Astrocyte (in vitro differentiated cells and primary cell): ENCODE measurements around the gene SEC22B. TPM values are rescaled to one million over a fixed set of nuclear protein-coding genes. Genes with fewer than 3 reads are reported as not detected.
"Not testable (repeated sequence)": the region's sequence is repeated elsewhere in the genome, so short reads cannot be mapped to it uniquely, and the experiment has no call there.

Experiments used
- DNase-seq: peaks from one replicate; pipeline ENCODE4 v3.0.0-alpha.2; 2010; ENCODE audit warnings: low read depth
- FAIRE-seq: peaks from 2 replicates; lab custom pipeline; 2011; peaks lifted over from hg19 to GRCh38; lab: Jason Lieb, UNC
- H2AFZ ChIP-seq: 2 replicates; pipeline ENCODE4 v1.6.0; 2012; ENCODE audit warnings: low read depth, low read length, inconsistent platforms
- H3K27ac ChIP-seq: 2 replicates; pipeline ENCODE4 v1.5.1; 2011; ENCODE audit warnings: low read depth, low read length, inconsistent platforms
- H3K27me3 ChIP-seq: 2 replicates; pipeline ENCODE4 v1.6.0; 2011; ENCODE audit warnings: low read length, inconsistent platforms; ENCODE audit not compliant: insufficient read depth
- H3K36me3 ChIP-seq: 2 replicates; pipeline ENCODE4 v1.5.1; 2011; ENCODE audit warnings: low read length, inconsistent platforms; ENCODE audit not compliant: insufficient read depth
- H3K4me1 ChIP-seq: 2 replicates; pipeline ENCODE4 v1.5.1; 2011; ENCODE audit warnings: low read length, inconsistent platforms; ENCODE audit not compliant: insufficient read depth
- H3K4me2 ChIP-seq: 2 replicates; pipeline ENCODE4 v1.6.0; 2012; ENCODE audit warnings: low read length, inconsistent platforms
- H3K4me3 ChIP-seq: 2 replicates; pipeline ENCODE4 v1.5.1; 2011; ENCODE audit warnings: low read depth, mild to moderate bottlenecking, low read length, inconsistent platforms; ENCODE audit not compliant: insufficient read depth
- H3K79me2 ChIP-seq: 2 replicates; pipeline ENCODE4 v1.6.0; 2012; ENCODE audit warnings: mild to moderate bottlenecking, low read length, inconsistent platforms; ENCODE audit not compliant: insufficient read depth
- H3K9ac ChIP-seq: 2 replicates; pipeline ENCODE4 v1.6.0; 2012; ENCODE audit warnings: mild to moderate bottlenecking, low read length, inconsistent platforms
- H3K9me3 ChIP-seq: 2 replicates; pipeline ENCODE4 v1.5.1; 2012; ENCODE audit warnings: low read depth, mild to moderate bottlenecking, low read length, inconsistent platforms; ENCODE audit not compliant: insufficient read depth
- H4K20me1 ChIP-seq: 2 replicates; pipeline ENCODE4 v1.6.0; 2012; ENCODE audit warnings: low read length, inconsistent platforms; ENCODE audit not compliant: insufficient read depth
- H3K27ac Mint-ChIP-seq: one replicate; pipeline ENCODE4 v1.8.0; 2021; ENCODE audit warnings: mild to moderate bottlenecking, mixed read lengths; ENCODE audit not compliant: unreplicated experiment
- H3K27me3 Mint-ChIP-seq: one replicate; pipeline ENCODE4 v1.8.0; 2021; ENCODE audit warnings: low read depth, mixed read lengths; ENCODE audit not compliant: unreplicated experiment
- H3K36me3 Mint-ChIP-seq: one replicate; pipeline ENCODE4 v1.8.0; 2021; ENCODE audit warnings: low read depth, mixed read lengths; ENCODE audit not compliant: unreplicated experiment
- H3K4me1 Mint-ChIP-seq: one replicate; pipeline ENCODE4 v1.8.0; 2021; ENCODE audit warnings: low read depth, mixed read lengths; ENCODE audit not compliant: unreplicated experiment
- H3K4me3 Mint-ChIP-seq: one replicate; pipeline ENCODE4 v1.8.0; 2021; ENCODE audit warnings: mild to moderate bottlenecking, moderate library complexity, mixed read lengths; ENCODE audit not compliant: unreplicated experiment
- H3K9me3 Mint-ChIP-seq: one replicate; pipeline ENCODE4 v1.8.0; 2021; ENCODE audit warnings: mild to moderate bottlenecking, mixed read lengths; ENCODE audit not compliant: unreplicated experiment
- total RNA-seq: library from RNA; stranded (reverse); gene quantifications from 2 replicates; pipeline ENCODE4 v1.2.1, GENCODE V29; 2021

Gene SEC22B
- total RNA-seq, 1 donor from 2014 or later = 45.9 TPM

DNA sequence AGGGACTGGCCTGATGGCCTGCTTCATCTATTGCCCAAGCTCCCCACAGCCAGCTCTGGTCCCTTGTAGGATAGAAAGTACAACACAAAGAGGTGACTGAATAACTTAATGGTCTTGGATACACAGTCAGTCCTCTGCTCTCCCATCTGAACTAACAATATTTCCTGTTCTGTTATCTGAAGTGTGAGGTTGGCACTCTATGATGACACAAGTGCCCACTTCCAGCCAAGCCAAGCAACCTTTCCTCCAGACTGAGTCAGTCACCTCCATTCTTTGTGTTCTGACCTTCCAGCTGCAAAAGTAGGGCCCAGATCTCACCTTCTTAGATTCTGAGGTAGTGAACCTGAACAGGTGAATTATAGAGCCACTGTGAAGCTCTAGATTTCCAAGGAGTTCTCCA, 34.5 kb downstream of the SEC22B start:
- not testable (repeated sequence) for FAIRE-seq, H3K27me3 Mint-ChIP-seq

DNA sequence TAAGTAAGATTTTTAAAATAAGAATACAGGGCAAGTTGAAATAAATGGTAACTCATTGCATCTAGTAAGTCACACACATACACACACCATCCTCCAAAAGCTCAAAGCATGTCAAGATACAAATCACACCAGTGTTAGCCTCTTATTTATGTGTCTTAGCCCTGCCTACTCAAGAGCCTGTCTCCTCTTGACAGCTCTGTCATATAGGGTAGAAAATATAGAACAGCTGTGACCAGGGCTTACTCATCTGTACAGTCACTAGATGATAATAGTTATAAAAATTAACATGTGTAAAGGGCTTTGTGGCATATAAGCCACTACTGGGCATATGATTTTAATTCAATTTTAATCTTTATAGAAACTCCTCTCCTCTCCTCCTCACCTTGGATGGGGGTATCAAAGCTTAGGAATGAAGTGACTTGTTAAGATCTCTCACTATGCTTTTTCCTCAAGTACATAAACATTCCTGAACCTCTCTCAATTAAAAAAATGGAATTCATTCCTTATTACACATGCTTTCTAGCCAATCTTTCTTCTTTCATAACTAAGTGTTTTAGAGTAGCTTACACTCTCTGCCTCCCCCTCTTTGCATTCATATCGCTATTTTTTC, 35.6 kb downstream of the SEC22B start:
- H3K36me3 Mint-ChIP-seq, H3K27me3 ChIP-seq, H3K9me3 ChIP-seq, H3K27me3 Mint-ChIP-seq, H3K79me2 ChIP-seq, H3K27ac ChIP-seq, H3K36me3 ChIP-seq, FAIRE-seq, H3K9ac ChIP-seq, H2AFZ ChIP-seq, H4K20me1 ChIP-seq, H3K4me2 ChIP-seq, H3K4me3 Mint-ChIP-seq, H3K4me3 ChIP-seq, H3K27ac Mint-ChIP-seq, H3K9me3 Mint-ChIP-seq: not testable (repeated sequence)
- peaks cover 18% of the 10 kb centered on the region for H3K4me1 ChIP-seq
- peak; percentile 31 for DNase-seq
- H3K4me1 Mint-ChIP-seq = peaks cover 22% of the 10 kb centered on the region

More for the DNA sequence above, 34.5 kb downstream of the SEC22B start:
- H3K79me2 ChIP-seq, H3K4me3 ChIP-seq, H3K36me3 ChIP-seq, H3K9me3 ChIP-seq, H2AFZ ChIP-seq, H3K27ac Mint-ChIP-seq, DNase-seq, H3K9ac ChIP-seq, H3K36me3 Mint-ChIP-seq, H3K9me3 Mint-ChIP-seq, H3K27me3 ChIP-seq, H4K20me1 ChIP-seq, H3K4me3 Mint-ChIP-seq: not testable (repeated sequence)
- H3K4me1 Mint-ChIP-seq = peaks cover 22% of the 10 kb centered on the region
- H3K4me2 ChIP-seq = peak overlapping the region; percentile 30
- H3K27ac ChIP-seq = peak overlapping the region; percentile 57
- H3K4me1 ChIP-seq = peaks cover 18% of the 10 kb centered on the region

DNA sequence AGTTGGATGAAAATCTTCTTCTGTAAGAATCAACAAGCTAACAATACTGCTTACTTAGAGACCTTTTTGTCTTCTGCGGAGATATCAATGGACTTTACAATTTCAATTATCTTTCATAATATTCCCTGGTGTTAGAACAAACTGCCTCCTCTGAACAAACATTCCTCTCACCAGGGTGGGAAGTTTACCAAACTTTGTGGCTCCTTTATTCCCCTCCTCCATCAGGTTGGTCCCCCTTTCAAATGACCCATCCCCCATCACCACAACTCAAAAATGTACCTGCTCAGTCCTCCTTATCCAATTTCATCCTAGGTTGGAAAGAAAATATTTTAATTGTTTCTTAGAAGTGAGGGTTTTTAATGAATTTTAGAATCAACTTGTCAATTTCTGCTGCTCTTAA, 40.2 kb downstream of the SEC22B start:
- H3K36me3 Mint-ChIP-seq, H3K79me2 ChIP-seq, H4K20me1 ChIP-seq, H2AFZ ChIP-seq, H3K27me3 Mint-ChIP-seq, H3K4me3 Mint-ChIP-seq, H3K9me3 Mint-ChIP-seq, FAIRE-seq, H3K27me3 ChIP-seq, H3K27ac Mint-ChIP-seq, DNase-seq, H3K36me3 ChIP-seq, H3K9me3 ChIP-seq, H3K4me1 ChIP-seq, H3K4me2 ChIP-seq, H3K4me1 Mint-ChIP-seq, H3K4me3 ChIP-seq, H3K27ac ChIP-seq, H3K9ac ChIP-seq: not testable (repeated sequence)

- H3K36me3 ChIP-seq, H3K4me1 ChIP-seq, H3K27ac Mint-ChIP-seq, DNase-seq, H3K27me3 ChIP-seq, H3K9ac ChIP-seq, FAIRE-seq, H3K36me3 Mint-ChIP-seq, H3K27ac ChIP-seq, H3K9me3 ChIP-seq, H2AFZ ChIP-seq, H3K4me2 ChIP-seq, H3K4me1 Mint-ChIP-seq, H3K27me3 Mint-ChIP-seq, H3K4me3 Mint-ChIP-seq, H4K20me1 ChIP-seq, H3K4me3 ChIP-seq, H3K9me3 Mint-ChIP-seq, H3K79me2 ChIP-seq: not testable (repeated sequence)
Observed at GRCh38 chr1:120133928-120134325, 42.4 kb downstream of the SEC22B start.
